ENCODE data around the gene ZNF385C. TPM values are rescaled to one million over a fixed set of nuclear protein-coding genes. Genes with fewer than 3 reads are reported as not detected.

ZNF385C gene
- polyA plus RNA-seq, 2 of the 4 experiments (the other 2 are of a cell fraction) = 0.13 to 0.61 TPM

GRCh38 chr17:42107124-42107523, 8.9 kb upstream of the ZNF385C start:
- CTCF ChIA-PET = interaction anchor here (0.6 to 39.5 kb wide), 5 partner anchors 7 to 144 kb away, joined by 5 to 658 read pairs (median 243); partner anchors contain the start of genes DHX58, DNAJC7, KAT2A and NKIRAS2
- ATAC-seq (no peak), FAIRE-seq (no peak), DNase-seq (ENCODE audit: low read depth in 1 of 2, low spot score in 1 of 2) (no peak)
- TF ChIP-seq KDM1A (IDR thresholded peaks at IDR 0.05; ENCODE audit: low read depth) (no peak), ELK1 (IDR thresholded peaks at IDR 0.05; ENCODE audit: low read depth, low read length) (no peak), CEBPB (IDR thresholded peaks at IDR 0.05) (peak in 1 of 2 experiments; percentile 38; a peak in 1 of 4 replicates), FOSL2 (IDR thresholded peaks at IDR 0.05) (no peak), FOSL2 (CRISPR knock-in tag; IDR thresholded peaks at IDR 0.05) (no peak), EHMT2 (IDR thresholded peaks at IDR 0.05; ENCODE audit: low read depth) (no peak), HMGXB4 (CRISPR knock-in tag; IDR thresholded peaks at IDR 0.05; ENCODE audit: borderline replicate concordance) (no peak), HES2 (IDR thresholded peaks at IDR 0.05) (no peak), BHLHE40 (IDR thresholded peaks at IDR 0.05; ENCODE audit: low read depth, low read length) (no peak), FOSB (CRISPR knock-in tag; IDR thresholded peaks at IDR 0.05) (no peak)
- WGBS (ENCODE audit: missing lambda C conversion rate) = 74% methylated on average over 6 of the region's 6 CpGs
- POLR2A ChIA-PET = no interaction called here
- Histone ChIP-seq H3K4me2 (peak overlapping the region; percentile 67), H3K4me3 (peak overlapping the region; percentile 28; the same call in 1 of the 3 replicates), H3K4me1 (peaks cover 5% of the 10 kb centered on the region; the same call in 1 of the 3 replicates), H3K27ac (peak overlapping the region in 1 of 2 experiments; percentile 30; a peak in 1 of 6 replicates), H3K9me3 (no peaks in the 10 kb centered on the region)

GRCh38 chr17:42106009-42106408, 7.7 kb upstream of the ZNF385C start:
- ATAC-seq (no peak), DNase-seq (ENCODE audit: low read depth in 1 of 2, low spot score in 1 of 2) (no peak), FAIRE-seq (no peak)
- 70% methylated on average over 2 of the region's 2 CpGs for WGBS (ENCODE audit: missing lambda C conversion rate)
- TF ChIP-seq MAFK (IDR thresholded peaks at IDR 0.05; ENCODE audit: partially characterized antibody) (no peak), EHMT2 (IDR thresholded peaks at IDR 0.05; ENCODE audit: low read depth) (no peak), SMC3 (IDR thresholded peaks at IDR 0.05) (no peak), CBX2 (IDR thresholded peaks at IDR 0.05; ENCODE audit: borderline replicate concordance, low read depth) (no peak), BCL3 (IDR thresholded peaks at IDR 0.05) (no peak), HES2 (IDR thresholded peaks at IDR 0.05) (no peak), RCOR1 (IDR thresholded peaks at IDR 0.05; ENCODE audit: low read depth, low read length) (no peak), HOXA7 (CRISPR knock-in tag; IDR thresholded peaks at IDR 0.05) (no peak)
- Histone ChIP-seq H3K27ac (no peak overlapping the region), H3K4me1 (peaks cover 5% of the 10 kb centered on the region; the same call in 1 of the 3 replicates), H3K4me3 (no peak overlapping the region), H3K9me3 (no peaks in the 10 kb centered on the region), H3K4me2 (no peak overlapping the region)
- POLR2A ChIA-PET = interaction anchor here (0.5 kb wide), 1 partner anchor 9 kb away, joined by 5 read pairs; no protein-coding TSS in a partner anchor
- CTCF ChIA-PET = interaction anchor here (2.6 to 39.5 kb wide), 4 partner anchors 8 to 143 kb away, joined by 16 to 658 read pairs (median 348); partner anchors contain the start of genes DHX58, DNAJC7, KAT2A and NKIRAS2

- H3K4me1 ChIP-seq = peaks cover 5% of the 10 kb centered on the region; the same call in 1 of the 3 replicates
- 60% methylated on average over 3 of the region's 3 CpGs for WGBS (ENCODE audit: missing lambda C conversion rate)
- ChIA-PET CTCF (interaction anchor here (0.8 to 39.5 kb wide), 8 partner anchors 9 to 423 kb away, joined by 3 to 658 read pairs (median 13); partner anchors contain the start of genes DHX58, DNAJC7, KAT2A and NKIRAS2), POLR2A (no interaction called here)
- no peaks in the 10 kb centered on the region for H3K9me3 ChIP-seq
- ATAC-seq = no peak
- no peak overlapping the region for H3K4me2 ChIP-seq
- DNase-seq (ENCODE audit: low read depth in 1 of 2, low spot score in 1 of 2) = no peak
- H3K4me3 ChIP-seq = no peak overlapping the region
- no peak overlapping the region for H3K27ac ChIP-seq
- FAIRE-seq = no peak
- TF ChIP-seq EHMT2 (IDR thresholded peaks at IDR 0.05; ENCODE audit: low read depth) (no peak), CBX2 (IDR thresholded peaks at IDR 0.05; ENCODE audit: borderline replicate concordance, low read depth) (no peak), ELK1 (IDR thresholded peaks at IDR 0.05; ENCODE audit: low read depth, low read length) (no peak), POLR2A (IDR thresholded peaks at IDR 0.05; ENCODE audit: low read length) (no peak), MAFK (IDR thresholded peaks at IDR 0.05; ENCODE audit: partially characterized antibody) (no peak), CHD4 (IDR thresholded peaks at IDR 0.05; ENCODE audit: borderline replicate concordance) (no peak), SMC3 (IDR thresholded peaks at IDR 0.05) (no peak), NFE2L2 (conservative IDR thresholded peaks at IDR 0.05; ENCODE audit: low read length) (no peak), PBX3 (IDR thresholded peaks at IDR 0.05) (no peak), PHF8 (IDR thresholded peaks at IDR 0.05; ENCODE audit: borderline replicate concordance, low read depth) (no peak), CTCF (IDR thresholded peaks at IDR 0.05) (no peak), FOSB (CRISPR knock-in tag; IDR thresholded peaks at IDR 0.05) (no peak), GATA3 (IDR thresholded peaks at IDR 0.05; ENCODE audit: borderline replicate concordance) (no peak)
These were observed 6.0 kb upstream of the ZNF385C start for GRCh38 chr17:42104264-42104663.
